ENCODE results near the gene IFITM1.
A peak's percentile ranks its signal among the peaks of the same experiment; 100 is the strongest.

Gene IFITM1

GRCh38 chr11:296171-297050 lies 17.4 kb upstream of the IFITM1 start:
- Histone ChIP-seq H3K27ac (ENCODE audit: low read depth in 2 of 2, low read length in 2 of 2) (no peak overlapping the region), H3K9me3 (ENCODE audit: control insufficient read depth in 2 of 2, low read length in 2 of 2) (no peaks in the 10 kb centered on the region), H3K4me1 (ENCODE audit: control insufficient read depth in 2 of 2, insufficient read depth in 2 of 2, low read length in 2 of 2) (no peaks in the 10 kb centered on the region), H3K4me3 (ENCODE audit: low read length in 2 of 2) (no peak overlapping the region), H3K27me3 (ENCODE audit: control insufficient read depth in 2 of 2, insufficient read depth in 2 of 2, low read length in 2 of 2) (peaks cover 9 to 13% of the 10 kb centered on the region in 2 donors), H3K36me3 (ENCODE audit: control insufficient read depth in 2 of 2, insufficient read depth in 2 of 2, low read length in 2 of 2) (no peaks in the 10 kb centered on the region), H3K9ac (ENCODE audit: low read depth in 1 of 2, low read length in 2 of 2) (no peak overlapping the region)

- Histone ChIP-seq H3K27me3 (ENCODE audit: control insufficient read depth in 2 of 2, insufficient read depth in 2 of 2, low read length in 2 of 2) (peaks cover 9 to 13% of the 10 kb centered on the region in 2 donors), H3K4me1 (ENCODE audit: control insufficient read depth in 2 of 2, insufficient read depth in 2 of 2, low read length in 2 of 2) (no peaks in the 10 kb centered on the region), H3K36me3 (ENCODE audit: control insufficient read depth in 2 of 2, insufficient read depth in 2 of 2, low read length in 2 of 2) (no peaks in the 10 kb centered on the region), H3K27ac (ENCODE audit: low read depth in 2 of 2, low read length in 2 of 2) (peak overlapping the region in 1 of 2 donors; percentile 4), H3K4me3 (ENCODE audit: low read length in 2 of 2) (no peak overlapping the region), H3K9ac (ENCODE audit: low read depth in 1 of 2, low read length in 2 of 2) (no peak overlapping the region), H3K9me3 (ENCODE audit: control insufficient read depth in 2 of 2, low read length in 2 of 2) (no peaks in the 10 kb centered on the region)
These were observed 16.7 kb upstream of the IFITM1 start for GRCh38 chr11:297051-297585.

DNA sequence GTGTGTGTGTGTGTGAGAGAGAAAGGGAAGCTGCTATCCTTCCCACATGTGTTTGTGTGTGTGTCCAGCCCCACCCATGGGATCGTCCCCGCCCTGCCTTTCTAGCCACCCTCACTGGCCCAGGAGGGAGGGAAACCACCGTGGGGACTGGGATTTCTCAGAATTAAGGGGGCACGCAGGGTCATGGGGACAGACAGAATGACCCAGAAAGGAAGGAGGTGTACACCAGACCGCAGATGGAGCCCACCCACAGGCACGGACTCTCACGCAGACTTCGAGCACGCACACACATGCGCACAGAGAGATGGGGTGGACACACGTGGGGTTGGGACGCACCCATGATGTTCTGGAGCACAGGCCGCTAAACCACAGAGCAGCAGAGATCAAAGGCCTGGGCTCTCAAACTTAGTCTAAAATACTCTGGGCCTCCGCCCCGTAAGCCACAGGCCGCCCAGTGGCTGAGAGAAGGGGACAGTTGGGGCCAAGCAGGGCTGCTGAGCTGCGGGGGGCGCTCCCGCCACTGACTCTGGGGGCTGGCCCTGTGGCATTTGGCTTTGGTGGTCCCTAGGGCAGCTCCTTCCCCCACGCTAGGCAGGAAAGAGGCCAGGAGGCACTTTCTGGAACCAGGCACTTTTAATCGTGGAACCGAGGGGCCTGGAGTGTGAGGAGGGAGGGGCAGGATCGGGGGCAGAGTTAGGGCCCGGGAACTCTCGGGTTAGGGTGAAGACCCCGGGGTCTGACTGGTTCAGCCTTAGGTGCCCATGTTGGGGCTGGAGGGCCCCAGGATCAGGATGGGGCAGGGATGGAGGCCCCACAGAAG lies 16.0 kb upstream of the IFITM1 start:
- H3K9ac ChIP-seq (ENCODE audit: low read depth in 1 of 2, low read length in 2 of 2), result no peak overlapping the region

GRCh38 chr11:298406-299065 lies 15.3 kb upstream of the IFITM1 start:
- H3K9me3 ChIP-seq (ENCODE audit: control insufficient read depth in 2 of 2, low read length in 2 of 2), result no peaks in the 10 kb centered on the region
- H3K27me3 ChIP-seq (ENCODE audit: control insufficient read depth in 2 of 2, insufficient read depth in 2 of 2, low read length in 2 of 2), result peaks cover 9 to 13% of the 10 kb centered on the region in 2 donors
- no peak overlapping the region for H3K9ac ChIP-seq (ENCODE audit: low read depth in 1 of 2, low read length in 2 of 2)
- H3K27ac ChIP-seq (ENCODE audit: low read depth in 2 of 2, low read length in 2 of 2), result no peak overlapping the region
- no peaks in the 10 kb centered on the region for H3K36me3 ChIP-seq (ENCODE audit: control insufficient read depth in 2 of 2, insufficient read depth in 2 of 2, low read length in 2 of 2)
- no peak overlapping the region for H3K4me3 ChIP-seq (ENCODE audit: low read length in 2 of 2)
- H3K4me1 ChIP-seq (ENCODE audit: control insufficient read depth in 2 of 2, insufficient read depth in 2 of 2, low read length in 2 of 2), result no peaks in the 10 kb centered on the region

More for the DNA sequence above, 16.0 kb upstream of the IFITM1 start:
- Histone ChIP-seq H3K9me3 (ENCODE audit: control insufficient read depth in 2 of 2, low read length in 2 of 2) (no peaks in the 10 kb centered on the region), H3K4me1 (ENCODE audit: control insufficient read depth in 2 of 2, insufficient read depth in 2 of 2, low read length in 2 of 2) (no peaks in the 10 kb centered on the region), H3K27ac (ENCODE audit: low read depth in 2 of 2, low read length in 2 of 2) (peak overlapping the region; percentile 4 to 18), H3K36me3 (ENCODE audit: control insufficient read depth in 2 of 2, insufficient read depth in 2 of 2, low read length in 2 of 2) (no peaks in the 10 kb centered on the region), H3K27me3 (ENCODE audit: control insufficient read depth in 2 of 2, insufficient read depth in 2 of 2, low read length in 2 of 2) (peaks cover 9 to 13% of the 10 kb centered on the region in 2 donors), H3K4me3 (ENCODE audit: low read length in 2 of 2) (no peak overlapping the region)

GRCh38 chr11:299081-299891 lies 14.6 kb upstream of the IFITM1 start, which contains the start of gene IFITM5:
TSS of gene IFITM5 (minus strand) at chr11:299526. CDS start at chr11:299490, 36 bp downstream.
- Histone ChIP-seq H3K9me3 (ENCODE audit: control insufficient read depth in 2 of 2, low read length in 2 of 2) (no peaks in the 10 kb centered on the region), H3K4me1 (ENCODE audit: control insufficient read depth in 2 of 2, insufficient read depth in 2 of 2, low read length in 2 of 2) (no peaks in the 10 kb centered on the region), H3K9ac (ENCODE audit: low read depth in 1 of 2, low read length in 2 of 2) (no peak within 1 kb of the TSS), H3K36me3 (ENCODE audit: control insufficient read depth in 2 of 2, insufficient read depth in 2 of 2, low read length in 2 of 2) (no peaks in the 10 kb centered on the region), H3K27ac (ENCODE audit: low read depth in 2 of 2, low read length in 2 of 2) (no peak within 1 kb of the TSS), H3K4me3 (ENCODE audit: low read length in 2 of 2) (no peak within 1 kb of the TSS), H3K27me3 (ENCODE audit: control insufficient read depth in 2 of 2, insufficient read depth in 2 of 2, low read length in 2 of 2) (peaks cover 9 to 13% of the 10 kb centered on the region in 2 donors)

DNA sequence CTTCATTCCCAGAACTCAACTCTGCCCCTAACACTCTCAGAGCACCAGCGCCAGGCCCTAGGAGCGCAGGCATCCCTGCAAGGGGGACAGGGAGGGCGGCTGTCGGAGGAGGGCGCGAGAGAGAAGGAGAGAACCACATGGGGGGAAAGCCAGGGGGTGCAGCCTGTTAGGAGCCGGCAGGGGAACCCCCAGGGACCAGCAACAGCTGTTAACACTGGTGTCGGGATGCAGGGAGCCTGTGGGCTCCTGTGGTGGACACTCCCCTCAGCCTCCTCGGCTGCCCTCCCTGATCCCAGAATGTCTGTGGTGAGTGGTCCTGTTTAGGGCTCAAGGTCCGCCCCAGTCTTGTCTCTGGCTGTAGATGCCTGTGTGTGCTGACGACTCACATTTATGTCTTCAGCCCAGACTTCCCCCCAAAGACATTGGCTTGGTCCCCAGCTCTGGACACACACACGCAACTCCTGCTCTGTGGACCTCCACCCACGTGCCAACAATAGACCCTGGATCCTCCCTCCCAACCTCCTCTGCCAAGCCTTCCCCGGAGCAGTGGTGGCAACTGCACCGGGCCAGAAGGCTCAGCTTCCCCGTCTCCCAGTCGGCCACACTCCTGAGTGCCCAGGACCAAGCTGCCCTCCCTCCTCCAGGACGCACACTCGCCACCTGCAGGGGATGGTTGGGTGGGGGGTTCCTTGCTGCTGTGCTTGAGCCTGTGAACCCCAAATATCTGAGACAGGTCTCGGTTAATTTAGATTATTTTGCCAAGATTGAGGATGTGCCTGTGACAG lies 13.7 kb upstream of the IFITM1 start:
- H3K9ac ChIP-seq (ENCODE audit: low read depth in 1 of 2, low read length in 2 of 2), result no peak overlapping the region
- no peaks in the 10 kb centered on the region for H3K36me3 ChIP-seq (ENCODE audit: control insufficient read depth in 2 of 2, insufficient read depth in 2 of 2, low read length in 2 of 2)
- H3K4me3 ChIP-seq (ENCODE audit: low read length in 2 of 2), result no peak overlapping the region
- H3K4me1 ChIP-seq (ENCODE audit: control insufficient read depth in 2 of 2, insufficient read depth in 2 of 2, low read length in 2 of 2), result no peaks in the 10 kb centered on the region
- no peaks in the 10 kb centered on the region for H3K9me3 ChIP-seq (ENCODE audit: control insufficient read depth in 2 of 2, low read length in 2 of 2)
- H3K27ac ChIP-seq (ENCODE audit: low read depth in 2 of 2, low read length in 2 of 2), result no peak overlapping the region
- H3K27me3 ChIP-seq (ENCODE audit: control insufficient read depth in 2 of 2, insufficient read depth in 2 of 2, low read length in 2 of 2), result peaks cover 9 to 13% of the 10 kb centered on the region in 2 donors

GRCh38 chr11:303363-303762 lies 10.5 kb upstream of the IFITM1 start:
- Histone ChIP-seq H3K27ac (ENCODE audit: low read depth in 2 of 2, low read length in 2 of 2) (no peak overlapping the region), H3K9ac (ENCODE audit: low read depth in 1 of 2, low read length in 2 of 2) (no peak overlapping the region), H3K9me3 (ENCODE audit: control insufficient read depth in 2 of 2, low read length in 2 of 2) (no peaks in the 10 kb centered on the region), H3K4me3 (ENCODE audit: low read length in 2 of 2) (no peak overlapping the region), H3K4me1 (ENCODE audit: control insufficient read depth in 2 of 2, insufficient read depth in 2 of 2, low read length in 2 of 2) (peaks cover 4 to 7% of the 10 kb centered on the region in 2 donors), H3K27me3 (ENCODE audit: control insufficient read depth in 2 of 2, insufficient read depth in 2 of 2, low read length in 2 of 2) (peaks cover 3 to 8% of the 10 kb centered on the region in 2 donors), H3K36me3 (ENCODE audit: control insufficient read depth in 2 of 2, insufficient read depth in 2 of 2, low read length in 2 of 2) (no peaks in the 10 kb centered on the region)

DNA sequence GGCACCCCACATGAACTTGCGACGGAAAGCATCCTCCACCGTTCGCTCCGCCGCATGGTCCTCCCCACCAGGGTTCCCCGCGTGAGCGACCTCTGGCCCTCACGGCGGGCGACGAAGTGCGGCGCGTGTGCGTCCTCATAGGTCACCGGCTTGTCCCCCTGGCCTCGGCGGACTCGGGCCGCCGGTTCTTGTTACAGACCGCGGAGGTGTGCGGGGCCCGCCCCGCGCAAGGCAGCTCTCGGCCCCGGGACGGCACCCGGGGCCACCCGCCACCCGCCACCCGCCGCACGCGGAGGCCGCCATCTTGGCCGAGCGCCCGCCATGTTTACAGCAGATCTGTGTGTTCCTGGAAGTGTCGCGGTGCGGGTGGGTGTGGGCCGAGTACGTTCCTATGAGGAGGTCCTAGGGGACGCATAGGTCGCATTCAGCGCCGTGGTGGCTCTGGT lies 9.8 kb upstream of the IFITM1 start:
- Histone ChIP-seq H3K9me3 (ENCODE audit: control insufficient read depth in 2 of 2, low read length in 2 of 2) (no peaks in the 10 kb centered on the region), H3K36me3 (ENCODE audit: control insufficient read depth in 2 of 2, insufficient read depth in 2 of 2, low read length in 2 of 2) (no peaks in the 10 kb centered on the region), H3K27me3 (ENCODE audit: control insufficient read depth in 2 of 2, insufficient read depth in 2 of 2, low read length in 2 of 2) (peaks cover 3 to 8% of the 10 kb centered on the region in 2 donors), H3K4me3 (ENCODE audit: low read length in 2 of 2) (no peak overlapping the region), H3K4me1 (ENCODE audit: control insufficient read depth in 2 of 2, insufficient read depth in 2 of 2, low read length in 2 of 2) (peaks cover 4 to 8% of the 10 kb centered on the region in 2 donors), H3K27ac (ENCODE audit: low read depth in 2 of 2, low read length in 2 of 2) (no peak overlapping the region), H3K9ac (ENCODE audit: low read depth in 1 of 2, low read length in 2 of 2) (no peak overlapping the region)
